ENCODE results near the gene STK4. TPM values are rescaled to one million over a fixed set of nuclear protein-coding genes. Genes with fewer than 3 reads are reported as not detected.

STK4 gene
- total and polyA plus RNA-seq, 2 donors from 2014 or later, result 4.3 to 41.0 TPM

DNA sequence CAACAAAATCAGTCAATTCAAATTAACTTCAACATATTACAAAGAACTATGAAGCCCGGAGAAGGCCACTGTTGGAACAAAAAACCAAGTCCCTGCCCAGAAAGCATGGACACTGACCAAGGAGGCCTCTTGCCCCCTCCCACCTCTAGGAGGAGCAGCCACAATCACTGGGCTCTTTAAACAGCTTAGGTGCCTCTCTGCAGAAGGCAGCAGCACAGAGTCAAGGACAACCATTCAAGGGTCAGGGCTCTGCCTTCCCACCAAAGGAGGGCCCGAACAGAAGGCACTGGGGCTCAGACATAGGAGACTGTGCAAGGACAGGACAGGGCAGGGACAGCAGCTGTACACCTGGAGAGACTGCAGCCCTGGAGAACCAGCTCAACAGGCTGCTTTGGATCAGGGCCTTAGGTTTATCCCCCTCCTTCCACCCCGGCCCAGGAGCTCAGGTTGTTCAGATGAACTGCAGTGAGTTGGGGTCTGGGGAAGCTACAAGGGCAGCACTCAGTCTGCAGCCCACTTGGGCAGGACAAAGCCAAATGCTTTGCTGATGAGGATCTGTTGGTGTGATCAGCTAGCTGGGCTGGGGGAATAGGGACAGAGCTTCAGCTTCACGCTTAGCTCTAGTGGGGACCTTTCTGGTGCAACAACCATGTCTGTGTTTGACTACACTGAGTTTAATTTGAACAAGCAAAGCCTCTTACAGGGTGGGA, 23.9 kb upstream of the STK4 start:
- Histone ChIP-seq H3K27ac (ENCODE audit: low read depth in 2 of 2, low read length in 2 of 2) (no peak overlapping the region), H3K4me3 (ENCODE audit: low read length in 3 of 3) (no peak overlapping the region), H3K9ac (ENCODE audit: low read length in 3 of 3) (no peak overlapping the region), H3K9me3 (ENCODE audit: control insufficient read depth in 2 of 3, insufficient read depth in 1 of 3, low read length in 3 of 3) (no peaks in the 10 kb centered on the region), H3K36me3 (ENCODE audit: control insufficient read depth in 2 of 3, insufficient read depth in 3 of 3, low read length in 3 of 3) (peaks cover 4 to 27% (median 13%) of the 10 kb centered on the region in 3 donors), H3K27me3 (ENCODE audit: control insufficient read depth, insufficient read depth, low read length) (no peaks in the 10 kb centered on the region), H3K4me1 (ENCODE audit: control insufficient read depth in 2 of 3, insufficient read depth in 2 of 3, low read depth in 1 of 3, low read length in 3 of 3) (peaks cover 0 to 14% (median 10%) of the 10 kb centered on the region in 3 donors)
- intact Hi-C loops (cut with DNase I), result no loop called here
- TF ChIP-seq, protein P1, sequence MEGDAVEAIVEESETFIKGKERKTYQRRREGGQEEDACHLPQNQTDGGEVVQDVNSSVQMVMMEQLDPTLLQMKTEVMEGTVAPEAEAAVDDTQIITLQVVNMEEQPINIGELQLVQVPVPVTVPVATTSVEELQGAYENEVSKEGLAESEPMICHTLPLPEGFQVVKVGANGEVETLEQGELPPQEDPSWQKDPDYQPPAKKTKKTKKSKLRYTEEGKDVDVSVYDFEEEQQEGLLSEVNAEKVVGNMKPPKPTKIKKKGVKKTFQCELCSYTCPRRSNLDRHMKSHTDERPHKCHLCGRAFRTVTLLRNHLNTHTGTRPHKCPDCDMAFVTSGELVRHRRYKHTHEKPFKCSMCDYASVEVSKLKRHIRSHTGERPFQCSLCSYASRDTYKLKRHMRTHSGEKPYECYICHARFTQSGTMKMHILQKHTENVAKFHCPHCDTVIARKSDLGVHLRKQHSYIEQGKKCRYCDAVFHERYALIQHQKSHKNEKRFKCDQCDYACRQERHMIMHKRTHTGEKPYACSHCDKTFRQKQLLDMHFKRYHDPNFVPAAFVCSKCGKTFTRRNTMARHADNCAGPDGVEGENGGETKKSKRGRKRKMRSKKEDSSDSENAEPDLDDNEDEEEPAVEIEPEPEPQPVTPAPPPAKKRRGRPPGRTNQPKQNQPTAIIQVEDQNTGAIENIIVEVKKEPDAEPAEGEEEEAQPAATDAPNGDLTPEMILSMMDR (IDR thresholded peaks at IDR 0.05; ENCODE audit: borderline replicate concordance, extremely low read depth, insufficient read depth), result no peak
- FAIRE-seq, result no peak
- DNase-seq, result no peak

GRCh38 chr20:44943828-44944227, 22.5 kb upstream of the STK4 start:
- no peak overlapping the region for H3K4me3 ChIP-seq (ENCODE audit: low read length in 3 of 3)
- H3K27ac ChIP-seq (ENCODE audit: low read depth in 2 of 2, low read length in 2 of 2), result no peak overlapping the region
- no peaks in the 10 kb centered on the region for H3K9me3 ChIP-seq (ENCODE audit: control insufficient read depth in 2 of 3, insufficient read depth in 1 of 3, low read length in 3 of 3)
- H3K36me3 ChIP-seq (ENCODE audit: control insufficient read depth in 2 of 3, insufficient read depth in 3 of 3, low read length in 3 of 3), result peaks cover 4 to 34% (median 19%) of the 10 kb centered on the region in 3 donors
- H3K9ac ChIP-seq (ENCODE audit: low read length in 3 of 3), result no peak overlapping the region
- intact Hi-C loops (cut with DNase I), result no loop called here
- H3K4me1 ChIP-seq (ENCODE audit: control insufficient read depth in 2 of 3, insufficient read depth in 2 of 3, low read depth in 1 of 3, low read length in 3 of 3), result peaks cover 0 to 16% (median 9%) of the 10 kb centered on the region in 3 donors
- H3K27me3 ChIP-seq (ENCODE audit: control insufficient read depth, insufficient read depth, low read length), result no peaks in the 10 kb centered on the region
- TF ChIP-seq, protein P1 (IDR thresholded peaks at IDR 0.05; ENCODE audit: borderline replicate concordance, extremely low read depth, insufficient read depth), result no peak
- FAIRE-seq (no peak), DNase-seq (no peak)

- DNase-seq (no peak), FAIRE-seq (no peak)
- Histone ChIP-seq H3K4me3 (ENCODE audit: low read length in 3 of 3) (no peak overlapping the region), H3K27me3 (ENCODE audit: control insufficient read depth, insufficient read depth, low read length) (no peaks in the 10 kb centered on the region), H3K9me3 (ENCODE audit: control insufficient read depth in 2 of 3, insufficient read depth in 1 of 3, low read length in 3 of 3) (no peaks in the 10 kb centered on the region), H3K4me1 (ENCODE audit: control insufficient read depth in 2 of 3, insufficient read depth in 2 of 3, low read depth in 1 of 3, low read length in 3 of 3) (peaks cover 0 to 16% (median 9%) of the 10 kb centered on the region in 3 donors), H3K9ac (ENCODE audit: low read length in 3 of 3) (no peak overlapping the region), H3K36me3 (ENCODE audit: control insufficient read depth in 2 of 3, insufficient read depth in 3 of 3, low read length in 3 of 3) (peaks cover 4 to 38% (median 29%) of the 10 kb centered on the region in 3 donors), H3K27ac (ENCODE audit: low read depth in 2 of 2, low read length in 2 of 2) (no peak overlapping the region)
- intact Hi-C loops (cut with DNase I), result no loop called here
- TF ChIP-seq, protein P1 (IDR thresholded peaks at IDR 0.05; ENCODE audit: borderline replicate concordance, extremely low read depth, insufficient read depth), result no peak
Measured at GRCh38 chr20:44945261-44945660, 21.1 kb upstream of the STK4 start.

All from kidney (tissue), 14 donors.